B cell (primary cell): Measurements from ENCODE around the gene IMPA2. TPM values are rescaled to one million over a fixed set of nuclear protein-coding genes. Genes with fewer than 3 reads are reported as not detected.

ENCODE experiments used
- ATAC-seq: fragments of 200-7000 bp; cut with Tn5 transposase; one replicate; pipeline ENCODE4 v1.10.0; 2021; ENCODE audit warnings: low read depth, mild to moderate bottlenecking, moderate number of reproducible peaks, moderate library complexity
- CTCF ChIA-PET: fragments of 350-600 bp; sonication (Branson Sonifier 250); formaldehyde crosslinking; loops from one replicate; lab custom pipeline; 2021; ENCODE audit warnings: antibody characterized with exemption, inconsistent platforms; lab: Charles Lee
- POLR2A ChIA-PET: fragments of 350-600 bp; sonication (Branson Sonifier 250); formaldehyde crosslinking; loops from one replicate; lab custom pipeline; 2021; ENCODE audit warnings: antibody characterized with exemption; lab: Charles Lee
- DNase-seq: peaks from one replicate; pipeline ENCODE4 v3.0.0; 2013
- H2AFZ ChIP-seq: 2 replicates; pipeline ENCODE4 v1.6.1; 2012; ENCODE audit warnings: mild to moderate bottlenecking, low read depth, low read length; ENCODE audit not compliant: insufficient read depth, poor library complexity, severe bottlenecking
- H3K27ac ChIP-seq, 2 donors: 1 replicate in 1 of 2; 2 replicates in 1 of 2; pipeline ENCODE4 v1.5.1; 2012 to 2013; ENCODE audit warnings: low read length in 2 of 2, mild to moderate bottlenecking in 2 of 2, moderate library complexity in 1 of 2
- H3K27me3 ChIP-seq, 4 experiments: fragments of 200-600 bp in 1 of 4; sonication (generic) in 1 of 4; replicated peaks in 1 of 4; 1 replicate in 2 of 4; 2 replicates in 2 of 4; pipeline versions ENCODE4 v1.6.1 to v1.7.0; 2013 to 2016; ENCODE audit warnings: low read length in 3 of 4, mild to moderate bottlenecking in 2 of 4, mixed read lengths in 1 of 4, moderate library complexity in 1 of 4; ENCODE audit not compliant: insufficient read depth in 4 of 4, control insufficient read depth in 3 of 4; ENCODE audit errors: control extremely low read depth in 1 of 4
- H3K36me3 ChIP-seq, 2 experiments: replicated peaks in 1 of 2; 1 replicate in 1 of 2; 2 replicates in 1 of 2; pipeline versions ENCODE4 v1.6.1 to v1.7.1; 2013; ENCODE audit warnings: low read length in 1 of 2; ENCODE audit not compliant: insufficient read depth in 2 of 2, control insufficient read depth in 1 of 2; ENCODE audit errors: control extremely low read depth in 1 of 2, extremely low read depth in 1 of 2
- H3K4me1 ChIP-seq, 2 donors: fragments of 200-600 bp in 1 of 2; sonication (generic) in 1 of 2; 1 replicate in 1 of 2; 2 replicates in 1 of 2; pipeline versions ENCODE4 v1.5.1 to v1.6.1; 2013 to 2017; ENCODE audit warnings: low read length in 2 of 2; ENCODE audit not compliant: control insufficient read depth in 2 of 2, insufficient read depth in 2 of 2
- H3K4me2 ChIP-seq: replicated peaks from 2 replicates; pipeline ENCODE3; 2012; ENCODE audit warnings: mild to moderate bottlenecking, low read depth, low read length; ENCODE audit not compliant: poor library complexity, severe bottlenecking
- H3K4me3 ChIP-seq, 5 experiments: fragments of 200-600 bp in 1 of 5; sonication (generic) in 1 of 5; 1 replicate in 3 of 5; 2 replicates in 2 of 5; pipeline versions ENCODE4 v1.5.1 to v1.7.0; 2011 to 2016; ENCODE audit warnings: low read length in 4 of 5, mild to moderate bottlenecking in 4 of 5, low read depth in 2 of 5, control low read depth in 1 of 5, moderate library complexity in 1 of 5; ENCODE audit not compliant: insufficient read depth in 1 of 5; ENCODE audit errors: control extremely low read depth in 1 of 5, extremely low read depth in 1 of 5
- H3K79me2 ChIP-seq: fragments of 200-600 bp; sonication (generic); one replicate; pipeline ENCODE4 v1.6.0; 2016; ENCODE audit warnings: low read length; ENCODE audit not compliant: control insufficient read depth, insufficient read depth
- H3K9ac ChIP-seq: fragments of 200-600 bp; sonication (generic); 2 replicates; pipeline ENCODE4 v1.6.1; 2017; ENCODE audit warnings: mild to moderate bottlenecking, low read length, moderate library complexity
- H3K9me3 ChIP-seq, 3 donors: one replicate each; pipeline versions ENCODE4 v1.6.1 to v1.7.1; 2013; ENCODE audit warnings: low read length in 2 of 3; ENCODE audit not compliant: control insufficient read depth in 2 of 3, insufficient read depth in 1 of 3; ENCODE audit errors: control extremely low read depth in 1 of 3
- H4K20me1 ChIP-seq: 2 replicates; pipeline ENCODE4 v1.6.0; 2012; ENCODE audit warnings: mild to moderate bottlenecking, low read length; ENCODE audit not compliant: insufficient read depth, control insufficient read depth, poor library complexity, severe bottlenecking
- H3K27ac Mint-ChIP-seq: one replicate; pipeline ENCODE4 v1.8.0; 2021; ENCODE audit warnings: mixed read lengths
- H3K27me3 Mint-ChIP-seq: one replicate; pipeline ENCODE4 v1.8.0; 2021; ENCODE audit warnings: mixed read lengths
- H3K4me1 Mint-ChIP-seq: one replicate; pipeline ENCODE4 v1.8.0; 2021; ENCODE audit warnings: mixed read lengths
- H3K4me3 Mint-ChIP-seq: one replicate; pipeline ENCODE4 v1.8.0; 2021; ENCODE audit warnings: mixed read lengths
- H3K9me3 Mint-ChIP-seq: one replicate; pipeline ENCODE4 v1.8.0; 2022; ENCODE audit warnings: mixed read lengths; ENCODE audit not compliant: insufficient read depth
- CTCF ChIP-seq: fragments of 200-600 bp; IDR thresholded peaks from one replicate; pipeline ENCODE4 v1.8.0; 2022; ENCODE audit warnings: antibody characterized with exemption, mild to moderate bottlenecking
- EZH2 ChIP-seq: IDR thresholded peaks from 2 replicates; pipeline ENCODE4 v1.6.1; 2012; ENCODE audit warnings: borderline replicate concordance, low read depth, mild to moderate bottlenecking, moderate library complexity, low read length; ENCODE audit not compliant: insufficient read depth, poor library complexity, severe bottlenecking
- WGBS: methylation state at CpG from one replicate; pipeline ENCODE4 v1.1.5; 2013; ENCODE audit warnings: missing lambda C conversion rate; ENCODE audit not compliant: insufficient coverage; 5-methylcytosine and 5-hydroxymethylcytosine counted together
- intact Hi-C: fragments of 100-400 bp; cut with micrococcal nuclease; formaldehyde crosslinking; loops from one replicate; pipeline ENCODE4 v1.10.0; 2022
- polyA plus RNA-seq: library from polyadenylated mRNA; depleted of rRNA; stranded (reverse); fragments of >200 nt; gene quantifications from 2 replicates; pipeline ENCODE4 v1.2.3, GENCODE V29; 2012
- total RNA-seq, 2 donors: library from RNA; stranded (reverse); fragments of 120-200 nt in 1 of 2; gene quantifications; 1 replicate in 1 of 2; 2 replicates in 1 of 2; pipeline versions ENCODE4 v1.2.3 to v1.2.4, GENCODE V29; 2013 to 2022

The IMPA2 gene
- total and polyA plus RNA-seq, 2 donors (not counting 1 experiment from before 2014, with no cell fraction given): 8.0 to 11.7 TPM

- Histone ChIP-seq H3K27ac (no peak overlapping the region), H4K20me1 (no peaks in the 10 kb centered on the region), H3K9ac (no peak overlapping the region), H3K27me3 (no peaks in the 10 kb centered on the region), H3K79me2 (no peaks in the 10 kb centered on the region), H3K9me3 (no peaks in the 10 kb centered on the region), H3K4me1 (no peaks in the 10 kb centered on the region), H2AFZ (no peak overlapping the region), H3K4me3 (no peak overlapping the region), H3K4me2 (no peak overlapping the region), H3K36me3 (peaks cover 0 to 3% of the 10 kb centered on the region in 2 experiments)
- ChIA-PET CTCF (no interaction called here), POLR2A (no interaction called here)
- intact Hi-C loops: no loop called here
- no peaks in the 10 kb centered on the region for H3K27me3 Mint-ChIP-seq
- H3K4me1 Mint-ChIP-seq: no peaks in the 10 kb centered on the region
- no peak for DNase-seq
- 96% methylated on average over 10 of the region's 14 CpGs for WGBS
- TF ChIP-seq EZH2 (no peak), CTCF (no peak)
- H3K9me3 Mint-ChIP-seq: no peaks in the 10 kb centered on the region
- no peak overlapping the region for H3K4me3 Mint-ChIP-seq
- no peak for ATAC-seq
- no peak overlapping the region for H3K27ac Mint-ChIP-seq
These were observed 33.5 kb downstream of the IMPA2 start for GRCh38 chr18:12014521-12015415.

GRCh38 chr18:12015416-12016062, 34.2 kb downstream of the IMPA2 start:
- ATAC-seq (no peak), DNase-seq (no peak)
- Mint-ChIP-seq H3K4me1 (no peaks in the 10 kb centered on the region), H3K4me3 (no peak overlapping the region), H3K27ac (no peak overlapping the region), H3K27me3 (no peaks in the 10 kb centered on the region), H3K9me3 (no peaks in the 10 kb centered on the region)
- no peak overlapping the region for H2AFZ ChIP-seq
- no peak overlapping the region for H3K4me3 ChIP-seq
- WGBS: 100% methylated on average over 10 of the region's 13 CpGs
- CTCF ChIA-PET: no interaction called here
- no peaks in the 10 kb centered on the region for H3K79me2 ChIP-seq
- H3K36me3 ChIP-seq: peaks cover 0 to 3% of the 10 kb centered on the region in 2 experiments
- TF ChIP-seq CTCF: no peak
- TF ChIP-seq EZH2: no peak
- H3K27me3 ChIP-seq: no peaks in the 10 kb centered on the region
- POLR2A ChIA-PET: no interaction called here
- no peaks in the 10 kb centered on the region for H4K20me1 ChIP-seq
- no peaks in the 10 kb centered on the region for H3K4me1 ChIP-seq
- no peaks in the 10 kb centered on the region for H3K9me3 ChIP-seq
- no peak overlapping the region for H3K27ac ChIP-seq
- H3K9ac ChIP-seq: no peak overlapping the region
- intact Hi-C loops: no loop called here
- H3K4me2 ChIP-seq: no peak overlapping the region
